ENCODE measurements around the gene NAPSA.
"Not testable (repeated sequence)": the region's sequence is repeated elsewhere in the genome, so short reads cannot be mapped to it uniquely, and the experiment has no call there.

NAPSA gene

GRCh38 chr19:50365434-50366306 lies at the start of gene NAPSA:
TSS of gene NAPSA (minus strand) at chr19:50365639. CDS start at chr19:50365621, 18 bp downstream.
- DNase-seq (ENCODE audit: low spot score) = no peak

- DNase-seq (ENCODE audit: low spot score) = no peak
Observed at GRCh38 chr19:50413531-50413930, 48.1 kb upstream of the NAPSA start.

- no peak for DNase-seq (ENCODE audit: low spot score)
Observed at GRCh38 chr19:50413096-50413495, 47.7 kb upstream of the NAPSA start.

- DNase-seq (ENCODE audit: low spot score) = no peak
Observed at GRCh38 chr19:50412419-50412818, 47.0 kb upstream of the NAPSA start.

- DNase-seq (ENCODE audit: low spot score) = no peak
Observed at GRCh38 chr19:50410109-50410508, 44.7 kb upstream of the NAPSA start.

GRCh38 chr19:50409347-50409746 lies 43.9 kb upstream of the NAPSA start:
- no peak for DNase-seq (ENCODE audit: low spot score)

GRCh38 chr19:50406829-50407228 lies 41.4 kb upstream of the NAPSA start:
- DNase-seq (ENCODE audit: low spot score) = no peak

- DNase-seq (ENCODE audit: low spot score) = no peak
Observed at GRCh38 chr19:50406156-50406820, 40.8 kb upstream of the NAPSA start.

GRCh38 chr19:50402544-50403301 lies 37.3 kb upstream of the NAPSA start:
- DNase-seq (ENCODE audit: low spot score) = no peak

GRCh38 chr19:50401605-50402450 lies 36.4 kb upstream of the NAPSA start:
- DNase-seq (ENCODE audit: low spot score) = no peak

GRCh38 chr19:50399368-50399745 lies 33.9 kb upstream of the NAPSA start:
- DNase-seq (ENCODE audit: low spot score) = no peak

- DNase-seq (ENCODE audit: low spot score) = no peak
Observed at GRCh38 chr19:50398675-50399367, 33.4 kb upstream of the NAPSA start.

GRCh38 chr19:50394017-50394416 lies 28.6 kb upstream of the NAPSA start:
- DNase-seq (ENCODE audit: low spot score) = no peak

GRCh38 chr19:50393589-50393988 lies 28.1 kb upstream of the NAPSA start:
- no peak for DNase-seq (ENCODE audit: low spot score)

GRCh38 chr19:50392759-50393158 lies 27.3 kb upstream of the NAPSA start:
- no peak for DNase-seq (ENCODE audit: low spot score)

GRCh38 chr19:50390952-50391351 lies 25.5 kb upstream of the NAPSA start:
- not testable (repeated sequence) for DNase-seq (ENCODE audit: low spot score)

GRCh38 chr19:50390295-50390694 lies 24.9 kb upstream of the NAPSA start:
- DNase-seq (ENCODE audit: low spot score) = not testable (repeated sequence)

- DNase-seq (ENCODE audit: low spot score) = no peak
Observed at GRCh38 chr19:50387868-50388245, 22.4 kb upstream of the NAPSA start.

- DNase-seq (ENCODE audit: low spot score) = no peak
Observed at GRCh38 chr19:50387176-50387867, 21.9 kb upstream of the NAPSA start.
